Measurements from ENCODE around the gene PHC2.

DNA sequence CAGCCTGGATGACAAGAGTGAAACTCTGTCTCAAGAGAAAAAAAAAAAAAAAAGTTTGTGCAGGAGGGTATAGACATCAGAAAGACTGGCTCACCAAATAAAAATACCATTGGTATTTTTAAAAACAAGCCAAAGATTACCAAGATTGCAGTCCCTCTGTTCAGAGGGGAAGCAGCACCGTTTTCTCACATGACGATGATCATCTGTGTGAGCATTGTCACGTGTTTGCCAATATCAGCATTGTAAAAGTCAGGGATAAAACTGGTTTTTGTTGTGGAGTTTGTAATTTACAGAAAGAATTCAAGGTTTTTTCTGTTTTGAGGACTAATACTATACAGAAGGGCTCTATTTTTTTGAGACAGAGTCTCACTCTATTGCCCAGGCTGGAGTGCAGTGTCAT is 148.1 kb downstream of the PHC2 start:
- TF ChIP-seq, protein P1, sequence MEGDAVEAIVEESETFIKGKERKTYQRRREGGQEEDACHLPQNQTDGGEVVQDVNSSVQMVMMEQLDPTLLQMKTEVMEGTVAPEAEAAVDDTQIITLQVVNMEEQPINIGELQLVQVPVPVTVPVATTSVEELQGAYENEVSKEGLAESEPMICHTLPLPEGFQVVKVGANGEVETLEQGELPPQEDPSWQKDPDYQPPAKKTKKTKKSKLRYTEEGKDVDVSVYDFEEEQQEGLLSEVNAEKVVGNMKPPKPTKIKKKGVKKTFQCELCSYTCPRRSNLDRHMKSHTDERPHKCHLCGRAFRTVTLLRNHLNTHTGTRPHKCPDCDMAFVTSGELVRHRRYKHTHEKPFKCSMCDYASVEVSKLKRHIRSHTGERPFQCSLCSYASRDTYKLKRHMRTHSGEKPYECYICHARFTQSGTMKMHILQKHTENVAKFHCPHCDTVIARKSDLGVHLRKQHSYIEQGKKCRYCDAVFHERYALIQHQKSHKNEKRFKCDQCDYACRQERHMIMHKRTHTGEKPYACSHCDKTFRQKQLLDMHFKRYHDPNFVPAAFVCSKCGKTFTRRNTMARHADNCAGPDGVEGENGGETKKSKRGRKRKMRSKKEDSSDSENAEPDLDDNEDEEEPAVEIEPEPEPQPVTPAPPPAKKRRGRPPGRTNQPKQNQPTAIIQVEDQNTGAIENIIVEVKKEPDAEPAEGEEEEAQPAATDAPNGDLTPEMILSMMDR (IDR thresholded peaks at IDR 0.05; ENCODE audit: insufficient read depth, low read length, poor library complexity, severe bottlenecking) = no peak
- TF ChIP-seq EZH2phosphoT487 (conservative IDR thresholded peaks at IDR 0.05; ENCODE audit: low read length) = no peak
